IMR-90 (cell line): ENCODE data around the gene ZNG1A. TPM values are rescaled to one million over a fixed set of nuclear protein-coding genes. Genes with fewer than 3 reads are reported as not detected.

Experiments used
- ATAC-seq: fragments of 200-7000 bp; cut with Tn5 transposase; 2 replicates; pipeline ENCODE4 v1.9.1; 2020; ENCODE audit warnings: low read depth, mild to moderate bottlenecking, moderate library complexity
- BruUV-seq: library from RNA; stranded (reverse); fragments of 400-500 nt; replicated peaks from 2 replicates; lab custom pipeline; 2021; lab: Mats Ljungman, UMichigan
- CTCF ChIA-PET: fragments of 300-600 bp; formaldehyde crosslinking; extraction: SDS; loops from one replicate; lab custom pipeline; 2021; ENCODE audit warnings: antibody characterized with exemption; lab: Yijun Ruan, JAX
- POLR2A ChIA-PET: fragments of 300-600 bp; sonication (Branson Sonifier 250); formaldehyde crosslinking; loops from one replicate; lab custom pipeline; 2022; ENCODE audit warnings: antibody characterized with exemption; ENCODE audit not compliant: unreplicated experiment; lab: Charles Lee
- DNase-seq: peaks from one replicate; pipeline ENCODE4 v3.0.0; 2013
- H2AFZ ChIP-seq: replicated peaks from 2 replicates; pipeline ENCODE3; 2013; ENCODE audit warnings: low read length, mild to moderate bottlenecking; ENCODE audit not compliant: poor library complexity
- H2AK5ac ChIP-seq: 2 replicates; pipeline ENCODE4 v1.6.1; 2013; ENCODE audit warnings: low read depth, low read length, inconsistent platforms
- H2AK9ac ChIP-seq: replicated peaks from 2 replicates; pipeline ENCODE3; 2013; ENCODE audit warnings: mild to moderate bottlenecking, low read depth, low read length, moderate library complexity; ENCODE audit not compliant: poor library complexity
- H2BK120ac ChIP-seq: 2 replicates; pipeline ENCODE4 v1.6.1; 2013; ENCODE audit warnings: low read depth, low read length, inconsistent platforms
- H2BK15ac ChIP-seq: 3 replicates; pipeline ENCODE4 v1.6.1; 2013; ENCODE audit warnings: low read depth, low read length, inconsistent platforms
- H2BK20ac ChIP-seq: 2 replicates; pipeline ENCODE4 v1.6.1; 2013; ENCODE audit warnings: low read depth, mild to moderate bottlenecking, inconsistent platforms, low read length, moderate library complexity
- H2BK5ac ChIP-seq: 2 replicates; pipeline ENCODE4 v1.6.1; 2013; ENCODE audit warnings: mild to moderate bottlenecking, low read depth, low read length, inconsistent platforms; ENCODE audit not compliant: poor library complexity, severe bottlenecking
- H3K14ac ChIP-seq: replicated peaks from 2 replicates; pipeline ENCODE4 v1.6.1; 2013; ENCODE audit warnings: low read depth, low read length, inconsistent platforms
- H3K18ac ChIP-seq: 2 replicates; pipeline ENCODE4 v1.6.1; 2013; ENCODE audit warnings: low read depth, low read length, control low read depth
- H3K23ac ChIP-seq: 2 replicates; pipeline ENCODE4 v1.6.1; 2013; ENCODE audit warnings: low read depth, low read length, inconsistent platforms
- H3K27ac ChIP-seq: 2 replicates; pipeline ENCODE4 v1.5.1; 2013; ENCODE audit warnings: mild to moderate bottlenecking, control low read depth, low read length; ENCODE audit not compliant: insufficient read depth
- H3K27me3 ChIP-seq: 2 replicates; pipeline ENCODE4 v1.6.1; 2013; ENCODE audit warnings: low read length; ENCODE audit not compliant: control insufficient read depth, insufficient read depth
- H3K36me3 ChIP-seq: 2 replicates; pipeline ENCODE4 v1.6.1; 2013; ENCODE audit warnings: low read length, mixed read lengths; ENCODE audit not compliant: control insufficient read depth, insufficient read depth
- H3K4ac ChIP-seq: 2 replicates; pipeline ENCODE4 v1.6.1; 2013; ENCODE audit warnings: low read depth, low read length, inconsistent platforms
- H3K4me1 ChIP-seq: 2 replicates; pipeline ENCODE4 v1.6.1; 2013; ENCODE audit warnings: low read length, mixed read lengths; ENCODE audit not compliant: control insufficient read depth, insufficient read depth
- H3K4me2 ChIP-seq: 2 replicates; pipeline ENCODE4 v1.6.1; 2013; ENCODE audit warnings: low read depth, mild to moderate bottlenecking, control low read depth, low read length, moderate library complexity
- H3K4me3 ChIP-seq: 2 replicates; pipeline ENCODE4 v1.5.1; 2013; ENCODE audit warnings: low read depth, mild to moderate bottlenecking, control low read depth, low read length, moderate library complexity; ENCODE audit not compliant: insufficient read depth
- H3K56ac ChIP-seq: 2 replicates; pipeline ENCODE4 v1.6.1; 2013; ENCODE audit warnings: low read length, inconsistent platforms; ENCODE audit not compliant: insufficient read depth; ENCODE audit errors: extremely low read depth
- H3K79me1 ChIP-seq, 2 experiments: 2 replicates each; pipeline ENCODE4 v1.6.1; 2013; ENCODE audit warnings: low read length in 2 of 2, inconsistent platforms in 1 of 2, low read depth in 1 of 2
- H3K9ac ChIP-seq: 2 replicates; pipeline ENCODE4 v1.6.1; 2013; ENCODE audit warnings: low read depth, low read length, control low read depth
- H3K9me1 ChIP-seq: 2 replicates; pipeline ENCODE4 v1.6.1; 2013; ENCODE audit warnings: low read length, inconsistent platforms; ENCODE audit not compliant: insufficient read depth
- H3K9me3 ChIP-seq: 2 replicates; pipeline ENCODE4 v1.6.1; 2013; ENCODE audit warnings: low read length; ENCODE audit not compliant: control insufficient read depth, insufficient read depth
- H4K20me1 ChIP-seq: 2 replicates; pipeline ENCODE4 v1.6.1; 2013; ENCODE audit warnings: low read length, inconsistent platforms; ENCODE audit not compliant: insufficient read depth
- H4K5ac ChIP-seq: 2 replicates; pipeline ENCODE4 v1.6.1; 2013; ENCODE audit warnings: mild to moderate bottlenecking, low read depth, low read length, control low read depth
- H4K8ac ChIP-seq, 2 experiments: 2 replicates each; pipeline ENCODE4 v1.6.1; 2013; ENCODE audit warnings: low read depth in 2 of 2, low read length in 2 of 2, control low read depth in 1 of 2, inconsistent platforms in 1 of 2
- H4K91ac ChIP-seq: 2 replicates; pipeline ENCODE4 v1.6.1; 2013; ENCODE audit warnings: low read depth, low read length, inconsistent platforms; ENCODE audit not compliant: insufficient read depth
- BHLHE40 ChIP-seq: fragments of 150-350 bp; IDR thresholded peaks from 2 replicates; pipeline ENCODE4 v1.6.1; 2016; ENCODE audit warnings: mild to moderate bottlenecking, low read depth, low read length
- CEBPB ChIP-seq: IDR thresholded peaks from 2 replicates; pipeline ENCODE4 v1.6.1; 2012; ENCODE audit warnings: low read depth, low read length, improper control_type of control experiment
- CHD1 ChIP-seq: IDR thresholded peaks from 2 replicates; pipeline ENCODE4 v1.6.1; 2012; ENCODE audit warnings: low read depth, low read length, improper control_type of control experiment
- FOS ChIP-seq: fragments of 150-350 bp; IDR thresholded peaks from 2 replicates; pipeline ENCODE4 v1.6.1; 2016; ENCODE audit warnings: low read depth, low read length
- MAZ ChIP-seq: IDR thresholded peaks from 2 replicates; pipeline ENCODE4 v1.6.1; 2012; ENCODE audit warnings: low read depth, mild to moderate bottlenecking, low read length, improper control_type of control experiment, moderate library complexity, borderline replicate concordance
- NFE2L2 ChIP-seq: fragments of 150-350 bp; IDR thresholded peaks from 2 replicates; pipeline ENCODE4 v1.6.1; 2016; ENCODE audit warnings: low read depth, mild to moderate bottlenecking, low read length
- RCOR1 ChIP-seq: IDR thresholded peaks from 2 replicates; pipeline ENCODE4 v1.6.1; 2012; ENCODE audit warnings: mild to moderate bottlenecking, low read length, improper control_type of control experiment; ENCODE audit not compliant: insufficient replicate concordance
- RFX5 ChIP-seq: IDR thresholded peaks from 2 replicates; pipeline ENCODE4 v1.8.0; 2012; ENCODE audit warnings: low read depth, mild to moderate bottlenecking, low read length, moderate library complexity
- WGBS, 2 experiments: methylation state at CpG; one replicate each; pipeline versions ENCODE4 v1.1.5 to v1.1.7; 2013; ENCODE audit warnings: missing lambda C conversion rate in 2 of 2; ENCODE audit not compliant: insufficient read length in 1 of 2; ENCODE audit errors: extremely low coverage in 2 of 2; 5-methylcytosine and 5-hydroxymethylcytosine counted together
- dilution Hi-C: fragments of 300-500 bp; cut with HindIII; formaldehyde crosslinking; loops from one replicate; pipeline ENCODE4 v1.14.3; 2018; ENCODE audit warnings: low sequenced_read_pairs; ENCODE audit not compliant: unreplicated experiment
- in situ Hi-C: fragments of 300-500 bp; cut with MboI; formaldehyde crosslinking; loops from 3 replicates; pipeline ENCODE4 v1.14.3; 2019; ENCODE audit warnings: low sequenced_read_pairs, inconsistent platforms, mixed read lengths
- intact Hi-C: fragments of 100-400 bp; cut with micrococcal nuclease; formaldehyde crosslinking; loops from 2 replicates; pipeline ENCODE4 v1.10.0; 2022
- polyA plus RNA-seq, 3 experiments: library from polyadenylated mRNA; depleted of rRNA; stranded (reverse); fragments of >200 nt; gene quantifications; 2 replicates each; pipeline ENCODE4 v1.2.3, GENCODE V29; 2012; ENCODE audit warnings: low replicate concordance in 1 of 3
- total RNA-seq: library from RNA; depleted of rRNA; stranded (reverse); fragments of >200 nt; gene quantifications from 2 replicates; pipeline ENCODE4 v1.2.3, GENCODE V29; 2012
- TF ChIP-seq, protein P1 (sequence below): fragments of 150-350 bp; IDR thresholded peaks from 2 replicates; pipeline ENCODE4 v1.6.1; 2017; ENCODE audit warnings: mild to moderate bottlenecking, antibody characterized with exemption, low read length, low read depth
- TF ChIP-seq, protein P2 (sequence below): conservative IDR thresholded peaks from 2 replicates; pipeline ENCODE4 v1.5.1; 2012; ENCODE audit warnings: mild to moderate bottlenecking, low read depth, low read length, improper control_type of control experiment
- TF ChIP-seq, protein P3 (sequence below): fragments of 150-350 bp; IDR thresholded peaks from 2 replicates; pipeline ENCODE4 v1.6.1; 2016; ENCODE audit warnings: low read depth, mild to moderate bottlenecking, low read length, moderate library complexity, borderline replicate concordance

The ZNG1A gene
- total and polyA plus RNA-seq, 2 of the 4 experiments (the other 2 are of a cell fraction), result 12.2 to 12.4 TPM

DNA sequence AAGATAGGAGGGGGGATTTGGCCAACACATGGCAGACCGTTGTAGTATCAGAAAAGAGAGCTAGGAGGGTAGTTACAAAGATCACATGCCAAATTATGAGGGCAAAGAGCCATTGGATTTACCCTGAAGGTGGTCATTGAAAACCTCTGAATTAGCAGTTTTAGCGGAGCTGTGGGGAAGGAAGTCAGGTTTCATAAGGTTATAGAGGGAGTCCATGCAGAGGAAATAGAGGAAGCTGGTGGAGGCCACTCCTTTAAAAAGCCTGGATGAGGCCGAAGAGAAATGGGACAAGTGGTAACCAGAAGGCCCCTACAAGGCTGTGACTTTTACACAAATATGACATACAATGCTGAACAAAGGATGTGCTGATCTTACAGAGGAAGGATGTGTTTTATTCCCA is 49.0 kb upstream of the ZNG1A start:
- dilution Hi-C loops (no loop called here), intact Hi-C loops (no loop called here), in situ Hi-C loops (no loop called here)
- Histone ChIP-seq H3K14ac (no peak overlapping the region), H3K9me3 (no peaks in the 10 kb centered on the region), H3K4ac (no peak overlapping the region), H4K8ac (no peak overlapping the region), H2BK15ac (no peak overlapping the region), H2AK9ac (no peak overlapping the region), H3K56ac (no peak overlapping the region), H3K9ac (no peak overlapping the region), H3K27ac (no peak overlapping the region), H3K27me3 (no peaks in the 10 kb centered on the region; the same call in 1 of the 2 replicates), H4K20me1 (no peaks in the 10 kb centered on the region), H4K5ac (no peak overlapping the region), H3K23ac (no peak overlapping the region), H4K91ac (no peak overlapping the region), H3K4me3 (no peak overlapping the region), H3K79me1 (no peaks in the 10 kb centered on the region), H2AFZ (no peak overlapping the region), H3K36me3 (no peaks in the 10 kb centered on the region), H3K4me1 (no peaks in the 10 kb centered on the region), H2BK20ac (no peak overlapping the region), H3K4me2 (no peak overlapping the region), H3K18ac (no peak overlapping the region), H2BK5ac (no peak overlapping the region), H2AK5ac (no peak overlapping the region), H2BK120ac (no peak overlapping the region), H3K9me1 (no peaks in the 10 kb centered on the region)
- WGBS, 2 experiments, result 67% methylated on average over 1 of the region's 3 CpGs; no CpG with 5 or more reads in 1 of the 2 experiments
- TF ChIP-seq NFE2L2, result no peak
- TF ChIP-seq, protein P1, sequence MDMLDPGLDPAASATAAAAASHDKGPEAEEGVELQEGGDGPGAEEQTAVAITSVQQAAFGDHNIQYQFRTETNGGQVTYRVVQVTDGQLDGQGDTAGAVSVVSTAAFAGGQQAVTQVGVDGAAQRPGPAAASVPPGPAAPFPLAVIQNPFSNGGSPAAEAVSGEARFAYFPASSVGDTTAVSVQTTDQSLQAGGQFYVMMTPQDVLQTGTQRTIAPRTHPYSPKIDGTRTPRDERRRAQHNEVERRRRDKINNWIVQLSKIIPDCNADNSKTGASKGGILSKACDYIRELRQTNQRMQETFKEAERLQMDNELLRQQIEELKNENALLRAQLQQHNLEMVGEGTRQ, result no peak
- no peak for TF ChIP-seq RCOR1
- TF ChIP-seq, protein P2, sequence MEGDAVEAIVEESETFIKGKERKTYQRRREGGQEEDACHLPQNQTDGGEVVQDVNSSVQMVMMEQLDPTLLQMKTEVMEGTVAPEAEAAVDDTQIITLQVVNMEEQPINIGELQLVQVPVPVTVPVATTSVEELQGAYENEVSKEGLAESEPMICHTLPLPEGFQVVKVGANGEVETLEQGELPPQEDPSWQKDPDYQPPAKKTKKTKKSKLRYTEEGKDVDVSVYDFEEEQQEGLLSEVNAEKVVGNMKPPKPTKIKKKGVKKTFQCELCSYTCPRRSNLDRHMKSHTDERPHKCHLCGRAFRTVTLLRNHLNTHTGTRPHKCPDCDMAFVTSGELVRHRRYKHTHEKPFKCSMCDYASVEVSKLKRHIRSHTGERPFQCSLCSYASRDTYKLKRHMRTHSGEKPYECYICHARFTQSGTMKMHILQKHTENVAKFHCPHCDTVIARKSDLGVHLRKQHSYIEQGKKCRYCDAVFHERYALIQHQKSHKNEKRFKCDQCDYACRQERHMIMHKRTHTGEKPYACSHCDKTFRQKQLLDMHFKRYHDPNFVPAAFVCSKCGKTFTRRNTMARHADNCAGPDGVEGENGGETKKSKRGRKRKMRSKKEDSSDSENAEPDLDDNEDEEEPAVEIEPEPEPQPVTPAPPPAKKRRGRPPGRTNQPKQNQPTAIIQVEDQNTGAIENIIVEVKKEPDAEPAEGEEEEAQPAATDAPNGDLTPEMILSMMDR, result no peak
- TF ChIP-seq FOS, result no peak
- no peak for TF ChIP-seq RFX5
- no peak for TF ChIP-seq MAZ
- TF ChIP-seq, protein P3, sequence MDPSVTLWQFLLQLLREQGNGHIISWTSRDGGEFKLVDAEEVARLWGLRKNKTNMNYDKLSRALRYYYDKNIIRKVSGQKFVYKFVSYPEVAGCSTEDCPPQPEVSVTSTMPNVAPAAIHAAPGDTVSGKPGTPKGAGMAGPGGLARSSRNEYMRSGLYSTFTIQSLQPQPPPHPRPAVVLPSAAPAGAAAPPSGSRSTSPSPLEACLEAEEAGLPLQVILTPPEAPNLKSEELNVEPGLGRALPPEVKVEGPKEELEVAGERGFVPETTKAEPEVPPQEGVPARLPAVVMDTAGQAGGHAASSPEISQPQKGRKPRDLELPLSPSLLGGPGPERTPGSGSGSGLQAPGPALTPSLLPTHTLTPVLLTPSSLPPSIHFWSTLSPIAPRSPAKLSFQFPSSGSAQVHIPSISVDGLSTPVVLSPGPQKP, result no peak
- TF ChIP-seq BHLHE40, result no peak
- TF ChIP-seq CHD1, result no peak
- no peak for TF ChIP-seq CEBPB
- POLR2A ChIA-PET, result no interaction called here
- CTCF ChIA-PET, result no interaction called here
- DNase-seq (no peak), ATAC-seq (no peak)
- BruUV-seq, result no TSS peak
